ENCODE measurements around the gene MRPS31. TPM values are rescaled to one million over a fixed set of nuclear protein-coding genes. Genes with fewer than 3 reads are reported as not detected.
"Not testable (repeated sequence)": the region's sequence is repeated elsewhere in the genome, so short reads cannot be mapped to it uniquely, and the experiment has no call there.

The MRPS31 gene
- total and polyA plus RNA-seq, 2 donors from 2014 or later, result 24.3 to 47.3 TPM

DNA sequence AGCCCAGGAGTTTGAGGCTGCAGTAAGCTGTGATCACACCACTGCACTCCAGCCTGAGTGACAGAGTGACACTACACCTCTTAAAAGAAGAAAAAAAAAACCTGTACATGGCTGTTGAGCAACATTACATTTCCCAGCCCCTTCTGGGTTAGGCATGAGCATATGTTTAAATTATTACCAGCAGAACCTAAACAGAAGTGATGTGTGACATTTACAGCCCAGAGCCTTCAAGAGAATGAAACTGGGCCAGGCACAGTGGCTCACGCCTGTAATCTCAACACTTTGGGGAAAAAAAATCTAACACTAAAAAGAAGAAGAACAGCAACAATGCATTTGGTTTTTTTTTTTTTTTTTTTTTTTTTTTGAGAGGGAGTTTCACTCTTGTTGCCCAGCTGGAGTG, 38.3 kb downstream of the MRPS31 start:
- TF ChIP-seq, protein P1, sequence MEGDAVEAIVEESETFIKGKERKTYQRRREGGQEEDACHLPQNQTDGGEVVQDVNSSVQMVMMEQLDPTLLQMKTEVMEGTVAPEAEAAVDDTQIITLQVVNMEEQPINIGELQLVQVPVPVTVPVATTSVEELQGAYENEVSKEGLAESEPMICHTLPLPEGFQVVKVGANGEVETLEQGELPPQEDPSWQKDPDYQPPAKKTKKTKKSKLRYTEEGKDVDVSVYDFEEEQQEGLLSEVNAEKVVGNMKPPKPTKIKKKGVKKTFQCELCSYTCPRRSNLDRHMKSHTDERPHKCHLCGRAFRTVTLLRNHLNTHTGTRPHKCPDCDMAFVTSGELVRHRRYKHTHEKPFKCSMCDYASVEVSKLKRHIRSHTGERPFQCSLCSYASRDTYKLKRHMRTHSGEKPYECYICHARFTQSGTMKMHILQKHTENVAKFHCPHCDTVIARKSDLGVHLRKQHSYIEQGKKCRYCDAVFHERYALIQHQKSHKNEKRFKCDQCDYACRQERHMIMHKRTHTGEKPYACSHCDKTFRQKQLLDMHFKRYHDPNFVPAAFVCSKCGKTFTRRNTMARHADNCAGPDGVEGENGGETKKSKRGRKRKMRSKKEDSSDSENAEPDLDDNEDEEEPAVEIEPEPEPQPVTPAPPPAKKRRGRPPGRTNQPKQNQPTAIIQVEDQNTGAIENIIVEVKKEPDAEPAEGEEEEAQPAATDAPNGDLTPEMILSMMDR (IDR thresholded peaks at IDR 0.05; ENCODE audit: borderline replicate concordance, extremely low read depth, insufficient read depth), result no peak
- Histone ChIP-seq H3K9me3 (ENCODE audit: control insufficient read depth in 2 of 3, insufficient read depth in 1 of 3, low read length in 3 of 3) (no peaks in the 10 kb centered on the region), H3K4me1 (ENCODE audit: control insufficient read depth in 2 of 3, insufficient read depth in 2 of 3, low read depth in 1 of 3, low read length in 3 of 3) (no peaks in the 10 kb centered on the region), H3K36me3 (ENCODE audit: control insufficient read depth in 2 of 3, insufficient read depth in 3 of 3, low read length in 3 of 3) (peaks cover 0 to 5% (median 0%) of the 10 kb centered on the region in 3 donors), H3K27ac (ENCODE audit: low read depth in 2 of 2, low read length in 2 of 2) (no peak overlapping the region), H3K4me3 (ENCODE audit: low read length in 3 of 3) (no peak overlapping the region), H3K27me3 (ENCODE audit: control insufficient read depth, insufficient read depth, low read length) (no peaks in the 10 kb centered on the region), H3K9ac (ENCODE audit: low read length in 3 of 3) (no peak overlapping the region)
- no peak for FAIRE-seq
- intact Hi-C loops (cut with DNase I), result no loop called here
- DNase-seq, result no peak

DNA sequence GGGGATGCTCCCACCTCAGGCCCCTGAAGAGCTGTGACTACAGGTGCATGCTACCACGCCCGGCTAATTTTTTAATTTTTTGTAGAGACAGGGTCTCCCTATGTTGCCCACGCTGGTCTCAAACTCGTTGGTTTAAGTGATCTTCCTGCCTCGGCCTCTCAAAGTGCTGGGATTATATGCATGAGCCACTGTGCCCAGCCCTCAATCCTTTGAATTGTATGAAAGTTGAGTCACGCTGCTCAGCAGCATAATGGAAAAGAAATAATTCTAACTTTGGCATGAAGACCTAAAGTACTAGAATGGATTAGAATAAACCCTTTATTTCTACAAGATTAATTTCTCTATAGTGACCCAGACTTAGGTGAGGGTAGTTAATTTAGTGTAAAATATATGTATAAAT, 42.4 kb downstream of the MRPS31 start:
- H3K4me1 ChIP-seq (ENCODE audit: control insufficient read depth in 2 of 3, insufficient read depth in 2 of 3, low read depth in 1 of 3, low read length in 3 of 3), result no peaks in the 10 kb centered on the region
- no peak for FAIRE-seq
- H3K9me3 ChIP-seq (ENCODE audit: control insufficient read depth in 2 of 3, insufficient read depth in 1 of 3, low read length in 3 of 3), result no peaks in the 10 kb centered on the region
- peaks cover 0 to 5% (median 0%) of the 10 kb centered on the region in 3 donors for H3K36me3 ChIP-seq (ENCODE audit: control insufficient read depth in 2 of 3, insufficient read depth in 3 of 3, low read length in 3 of 3)
- H3K9ac ChIP-seq (ENCODE audit: low read length in 3 of 3), result no peak overlapping the region
- H3K27me3 ChIP-seq (ENCODE audit: control insufficient read depth, insufficient read depth, low read length), result no peaks in the 10 kb centered on the region
- intact Hi-C loops (cut with DNase I), result no loop called here
- TF ChIP-seq, protein P1 (IDR thresholded peaks at IDR 0.05; ENCODE audit: borderline replicate concordance, extremely low read depth, insufficient read depth), result no peak
- no peak overlapping the region for H3K27ac ChIP-seq (ENCODE audit: low read depth in 2 of 2, low read length in 2 of 2)
- H3K4me3 ChIP-seq (ENCODE audit: low read length in 3 of 3), result no peak overlapping the region
- no peak for DNase-seq

DNA sequence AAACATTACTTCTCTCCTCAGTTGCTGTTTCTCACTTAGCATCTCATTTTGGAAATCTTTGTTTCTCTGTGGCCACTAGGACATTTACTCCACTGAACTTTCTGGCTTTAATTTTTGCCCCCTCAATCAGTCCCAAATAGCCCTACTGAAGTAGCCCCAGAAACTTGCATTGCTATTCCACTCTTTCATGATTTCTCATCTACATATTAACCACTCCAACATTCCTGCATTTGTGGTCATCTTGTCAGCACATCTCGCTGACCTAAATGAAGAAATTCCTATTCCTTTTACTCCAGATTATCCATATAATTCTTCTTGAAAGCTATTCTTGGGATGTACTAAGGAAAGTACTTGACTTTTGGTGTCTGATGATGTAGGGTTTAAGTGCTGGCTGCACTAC, 56.6 kb downstream of the MRPS31 start:
- H3K4me3 ChIP-seq (ENCODE audit: low read length in 3 of 3); H3K9ac ChIP-seq (ENCODE audit: low read length in 3 of 3); H3K9me3 ChIP-seq (ENCODE audit: control insufficient read depth in 2 of 3, insufficient read depth in 1 of 3, low read length in 3 of 3); intact Hi-C loops (cut with DNase I); DNase-seq; FAIRE-seq; H3K36me3 ChIP-seq (ENCODE audit: control insufficient read depth in 2 of 3, insufficient read depth in 3 of 3, low read length in 3 of 3); H3K27ac ChIP-seq (ENCODE audit: low read depth in 2 of 2, low read length in 2 of 2); H3K4me1 ChIP-seq (ENCODE audit: control insufficient read depth in 2 of 3, insufficient read depth in 2 of 3, low read depth in 1 of 3, low read length in 3 of 3); H3K27me3 ChIP-seq (ENCODE audit: control insufficient read depth, insufficient read depth, low read length): not testable (repeated sequence)

DNA sequence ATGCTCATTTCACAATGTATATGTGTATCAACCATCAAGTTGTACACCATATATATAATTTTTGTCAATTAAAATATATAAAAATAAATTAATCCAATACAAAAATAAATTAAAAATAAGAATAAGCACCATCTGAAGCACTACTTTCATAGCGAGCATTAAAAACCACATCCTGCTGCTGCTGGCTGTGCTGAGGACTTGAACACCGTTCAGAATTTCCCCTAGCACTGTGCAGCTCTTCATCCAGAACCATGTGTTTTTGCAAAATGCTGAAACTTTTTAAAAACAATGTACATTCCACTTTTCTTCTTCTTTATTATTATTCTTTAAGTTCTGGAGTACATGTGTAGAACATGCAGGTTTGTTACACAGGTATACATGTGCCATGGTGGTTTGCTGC, 64.6 kb downstream of the MRPS31 start:
- intact Hi-C loops (cut with DNase I), result no loop called here
- no peaks in the 10 kb centered on the region for H3K27me3 ChIP-seq (ENCODE audit: control insufficient read depth, insufficient read depth, low read length)
- no peak overlapping the region for H3K4me3 ChIP-seq (ENCODE audit: low read length in 3 of 3)
- H3K4me1 ChIP-seq (ENCODE audit: control insufficient read depth in 2 of 3, insufficient read depth in 2 of 3, low read depth in 1 of 3, low read length in 3 of 3), result no peaks in the 10 kb centered on the region
- H3K9ac ChIP-seq (ENCODE audit: low read length in 3 of 3), result no peak overlapping the region
- TF ChIP-seq, protein P1 (IDR thresholded peaks at IDR 0.05; ENCODE audit: borderline replicate concordance, extremely low read depth, insufficient read depth), result no peak
- FAIRE-seq (no peak), DNase-seq (no peak)
- peaks cover 0 to 2% (median 0%) of the 10 kb centered on the region in 3 donors for H3K9me3 ChIP-seq (ENCODE audit: control insufficient read depth in 2 of 3, insufficient read depth in 1 of 3, low read length in 3 of 3)
- H3K27ac ChIP-seq (ENCODE audit: low read depth in 2 of 2, low read length in 2 of 2), result no peak overlapping the region
- no peaks in the 10 kb centered on the region for H3K36me3 ChIP-seq (ENCODE audit: control insufficient read depth in 2 of 3, insufficient read depth in 3 of 3, low read length in 3 of 3)
